Activated CD8-positive, alpha-beta memory T cell treated with anti-CD3 and anti-CD28 coated beads, Interleukin-2, amount 50 U/mL, for 24 hours (primary cell): ENCODE data around the gene GNAL.

Experiments used
- DNase-seq: peaks from one replicate; pipeline ENCODE4 v3.0.0-alpha.2; 2020; ENCODE audit errors: extremely low read depth

Gene GNAL

DNA sequence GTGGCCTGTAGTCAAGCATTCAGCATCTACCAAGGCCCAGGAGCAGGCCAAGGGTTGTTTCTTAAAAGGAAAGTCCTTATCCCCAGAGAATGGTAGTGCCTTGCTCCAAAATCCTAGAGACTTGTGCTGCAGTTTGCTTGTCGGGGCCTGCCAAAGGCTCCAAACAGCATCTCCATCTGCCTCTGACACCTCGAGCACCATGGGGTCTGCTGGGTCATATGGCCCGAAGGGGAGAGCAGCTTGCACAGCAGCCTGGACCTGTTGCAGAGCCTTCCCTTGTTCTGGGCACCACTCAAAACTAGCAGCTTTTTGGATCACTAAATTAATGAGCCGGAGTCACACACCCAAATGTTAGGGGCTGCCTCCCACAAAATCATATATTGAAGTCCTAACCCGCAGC lies 35.7 kb downstream of the GNAL start:
- DNase-seq, result no peak

DNA sequence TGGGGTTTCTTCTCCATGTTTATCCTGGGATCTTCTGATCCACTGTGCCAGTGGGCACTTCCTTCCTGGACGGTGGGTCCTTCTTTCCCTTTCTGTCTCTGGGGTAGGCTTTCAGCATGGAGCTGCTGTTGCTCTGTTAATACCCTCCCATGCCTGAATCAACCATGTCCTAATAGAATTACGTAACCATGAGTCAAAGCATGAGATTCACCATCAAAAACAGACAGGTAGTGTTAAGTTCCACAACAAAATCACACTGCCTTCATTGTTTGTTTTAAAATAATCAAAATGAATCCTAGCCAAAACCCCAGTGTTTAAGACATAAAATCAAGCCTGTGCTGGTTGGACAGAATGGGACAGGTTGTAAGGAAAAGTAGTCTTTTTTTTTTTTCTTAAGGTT lies 37.5 kb downstream of the GNAL start:
- no peak for DNase-seq

DNA sequence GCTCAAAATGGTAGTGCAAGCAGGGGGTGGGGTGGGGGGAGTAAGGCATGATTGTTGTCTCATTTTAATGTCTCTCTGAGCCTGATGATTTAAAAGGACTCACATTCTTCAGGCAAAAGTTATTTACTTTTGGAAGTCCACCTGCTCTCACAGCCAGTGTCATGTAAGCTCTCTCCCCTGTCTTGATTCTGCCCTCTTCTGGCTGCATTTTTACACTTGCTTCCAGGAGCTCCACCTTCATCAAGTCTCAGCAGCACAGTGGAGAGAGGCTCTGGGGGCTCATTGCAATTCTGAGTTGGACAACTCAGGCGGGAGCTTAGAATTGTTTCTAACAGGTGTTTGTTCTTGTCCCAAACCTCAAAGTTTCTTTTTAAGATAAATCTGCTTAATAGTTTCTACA lies 39.2 kb downstream of the GNAL start:
- DNase-seq, result no peak

DNA sequence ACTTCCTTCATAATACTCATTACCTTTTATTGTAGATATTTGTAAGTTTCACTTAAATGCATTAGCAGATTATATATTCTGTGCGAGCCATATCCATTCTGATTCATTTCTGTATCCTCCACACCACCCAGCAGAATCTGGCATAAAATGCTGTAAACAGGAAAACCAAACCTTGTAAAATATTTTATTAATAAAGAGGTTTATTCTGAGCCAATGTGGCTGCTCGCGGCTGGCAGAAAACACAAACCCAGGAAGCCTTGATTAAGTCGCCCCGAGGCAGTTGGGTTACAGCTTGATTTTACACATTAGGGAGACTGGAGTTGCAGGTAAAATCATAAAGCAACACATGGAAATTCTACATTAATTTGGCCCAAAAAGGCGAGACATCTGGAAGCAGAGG lies 40.5 kb downstream of the GNAL start:
- no peak for DNase-seq

DNA sequence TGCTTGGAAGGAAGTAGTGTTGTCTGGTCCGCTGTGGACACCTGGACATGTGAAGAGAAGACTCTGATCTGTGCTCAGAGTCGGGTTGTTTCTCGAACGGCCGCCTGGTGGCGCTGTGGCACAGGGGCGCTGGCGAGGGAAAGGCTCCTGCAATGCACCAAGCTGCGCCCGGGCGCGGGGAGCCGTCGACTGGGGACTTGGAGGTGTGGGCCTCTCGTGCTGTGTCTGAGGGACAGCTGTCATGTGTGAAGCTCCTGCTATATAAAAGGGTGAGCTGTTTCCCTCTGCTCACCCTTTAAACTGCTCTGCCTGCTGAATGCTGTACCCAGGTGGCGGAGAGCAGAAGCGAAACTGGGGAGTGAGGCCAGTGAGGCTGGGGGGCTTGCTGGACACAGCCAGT lies 44.0 kb downstream of the GNAL start:
- peak; percentile 17 for DNase-seq

DNA sequence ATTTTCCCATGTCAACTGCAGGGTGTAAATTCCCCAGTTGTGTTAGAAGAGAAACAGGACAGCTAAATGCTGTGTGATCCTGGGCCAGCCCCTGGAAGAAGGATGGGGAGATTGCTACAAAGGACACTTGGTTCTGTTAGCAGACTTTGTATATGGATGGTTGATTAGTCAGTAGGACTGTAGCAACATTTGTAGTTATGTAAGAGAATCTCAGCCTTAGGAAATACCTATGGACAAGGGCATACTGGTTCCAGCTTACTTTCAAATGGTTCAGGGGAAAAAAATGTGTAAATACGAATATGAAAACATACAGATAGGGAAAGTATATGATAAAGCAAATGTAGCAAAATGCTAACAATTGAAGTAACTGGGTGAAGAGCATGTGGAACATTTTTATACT lies 47.6 kb downstream of the GNAL start:
- DNase-seq, result no peak

DNA sequence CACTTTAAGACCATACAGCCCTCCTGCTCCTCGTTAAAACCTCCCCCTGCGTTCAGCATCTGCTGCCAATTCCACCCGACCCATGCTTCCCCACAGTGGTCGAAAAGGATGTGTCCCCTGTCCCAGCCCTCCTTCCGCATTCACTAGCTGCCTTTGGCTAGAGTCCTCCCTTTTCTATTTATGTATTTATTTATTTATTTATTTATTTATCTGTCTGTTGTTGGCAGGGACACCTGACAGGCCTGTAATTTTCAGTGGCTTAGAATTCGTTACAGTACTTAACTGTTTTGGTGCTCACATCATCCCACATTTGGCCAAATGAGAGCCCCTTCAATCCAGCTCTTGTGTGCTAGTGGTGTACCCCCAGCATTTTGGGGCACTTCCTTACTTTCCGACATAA lies 50.8 kb downstream of the GNAL start:
- no peak for DNase-seq

DNA sequence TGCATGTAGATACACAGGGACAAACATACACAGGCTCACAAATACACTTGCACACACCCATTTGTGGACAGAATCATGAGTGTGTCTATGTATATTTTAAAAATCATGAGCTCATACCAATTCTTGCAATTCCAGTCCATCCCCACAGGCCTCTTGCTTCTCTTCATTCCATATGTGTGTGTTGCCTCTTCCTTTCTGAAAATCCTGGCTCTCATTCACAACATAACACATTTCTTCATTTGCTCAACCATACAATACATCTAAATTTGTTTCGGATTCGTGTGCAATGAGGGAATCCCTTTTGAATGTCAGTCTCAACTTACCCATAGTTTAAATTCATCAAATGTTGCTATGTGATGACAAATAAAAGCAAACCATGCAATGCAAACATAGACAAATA lies 51.4 kb downstream of the GNAL start:
- no peak for DNase-seq

DNA sequence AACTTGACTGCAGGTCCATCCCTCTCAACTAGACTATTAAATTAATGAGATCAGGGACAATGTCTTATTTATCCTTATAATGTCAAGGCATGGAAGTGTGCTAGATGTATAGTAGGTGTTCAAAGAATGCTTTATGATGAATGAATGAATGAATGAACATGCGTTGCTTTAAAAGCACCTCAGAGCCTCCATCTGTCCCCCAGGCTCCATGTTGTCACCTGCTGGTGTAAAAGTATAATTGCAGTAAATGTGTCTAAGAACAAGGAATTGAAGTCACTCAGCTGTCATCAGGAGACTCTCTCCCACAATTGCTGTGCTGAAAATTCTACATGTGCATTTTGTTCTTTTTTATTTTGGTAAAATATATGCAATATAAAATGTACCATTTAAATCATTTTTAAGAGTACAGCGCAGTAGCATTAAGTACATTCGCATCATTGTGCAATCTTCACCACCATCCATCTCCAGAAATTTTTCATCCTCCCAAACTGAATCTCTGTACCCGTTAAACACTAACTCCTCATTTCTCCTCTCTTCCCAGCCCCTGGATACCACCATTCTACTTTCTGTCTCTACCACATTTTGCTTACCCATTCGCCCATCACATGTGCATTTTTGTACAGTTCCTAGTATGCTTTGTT lies 52.6 kb downstream of the GNAL start:
- DNase-seq, result no peak

DNA sequence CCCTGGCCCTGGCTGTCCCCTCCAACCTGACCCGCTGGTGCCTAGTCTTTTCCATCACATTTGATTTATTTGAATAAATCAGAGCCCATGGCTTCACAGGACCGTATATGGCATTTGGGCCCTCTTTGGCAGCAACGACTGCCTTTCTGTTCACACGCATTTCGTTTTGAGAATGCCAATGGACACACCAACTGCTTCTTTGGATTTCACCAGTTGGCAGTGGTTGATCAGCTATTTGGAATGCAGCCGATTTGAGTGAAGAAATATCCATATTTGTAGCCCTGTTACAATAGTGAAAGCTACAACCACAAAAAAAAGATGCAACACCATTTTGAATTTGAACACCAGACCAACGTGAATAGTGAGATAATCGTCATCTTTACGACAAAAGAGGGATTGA lies 56.5 kb downstream of the GNAL start:
- no peak for DNase-seq

DNA sequence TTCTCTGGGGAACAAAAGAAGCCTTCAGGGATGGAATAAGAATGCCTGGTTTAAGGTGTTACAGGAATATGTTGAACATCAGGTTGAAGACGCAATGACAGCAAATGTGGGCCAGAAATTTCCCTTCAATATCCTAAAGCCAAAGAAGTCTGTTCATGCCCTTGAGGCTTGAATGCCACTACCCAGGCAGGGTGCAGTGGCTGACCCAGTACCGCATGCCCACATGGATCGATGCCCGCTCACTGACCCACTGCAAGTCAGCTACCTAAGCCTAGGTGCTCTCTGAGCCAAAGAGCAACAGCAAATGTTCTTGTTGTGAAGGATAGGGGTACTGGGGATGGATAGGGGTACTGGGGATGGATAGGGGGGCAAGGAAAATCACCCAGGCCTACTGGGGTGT lies 58.2 kb downstream of the GNAL start:
- no peak for DNase-seq

DNA sequence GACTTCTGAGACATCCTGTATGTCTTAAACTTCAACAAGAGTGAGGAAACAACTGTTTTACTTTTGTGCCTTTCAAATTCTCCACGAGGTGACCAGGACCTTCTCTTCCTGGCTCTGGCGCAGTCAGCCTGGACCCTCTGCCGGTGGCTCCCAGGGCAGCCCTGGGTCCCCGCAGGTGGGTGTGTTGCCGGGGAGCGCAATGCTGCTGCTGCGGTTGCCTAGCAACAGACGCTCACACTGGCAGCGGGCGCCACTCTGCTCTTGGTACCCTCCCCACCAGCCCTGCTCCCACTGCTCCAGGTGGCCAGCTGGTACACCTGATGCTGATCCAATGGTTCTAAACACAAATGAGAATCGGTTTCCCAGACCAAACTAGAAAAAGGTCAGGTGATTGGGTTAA lies 58.7 kb downstream of the GNAL start:
- no peak for DNase-seq

DNA sequence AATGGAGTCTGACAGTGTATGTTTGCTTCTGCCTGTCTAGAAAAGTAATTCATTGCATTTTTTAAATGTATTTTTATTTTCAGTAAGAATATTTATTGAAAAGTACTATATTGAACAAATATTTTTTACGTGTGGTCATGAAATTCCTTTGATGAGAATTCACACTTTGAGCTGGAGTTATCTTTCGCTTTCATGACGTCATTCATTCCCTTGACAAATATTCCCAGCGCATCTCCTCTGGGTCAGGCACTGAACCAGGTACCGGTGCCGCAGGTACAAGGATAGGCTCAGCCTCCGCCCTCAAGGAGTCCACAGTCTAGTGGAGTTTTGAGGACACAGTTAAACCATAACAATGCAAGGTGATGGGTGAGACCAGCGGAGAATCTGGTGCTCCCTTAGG lies 60.2 kb downstream of the GNAL start:
- no peak for DNase-seq

DNA sequence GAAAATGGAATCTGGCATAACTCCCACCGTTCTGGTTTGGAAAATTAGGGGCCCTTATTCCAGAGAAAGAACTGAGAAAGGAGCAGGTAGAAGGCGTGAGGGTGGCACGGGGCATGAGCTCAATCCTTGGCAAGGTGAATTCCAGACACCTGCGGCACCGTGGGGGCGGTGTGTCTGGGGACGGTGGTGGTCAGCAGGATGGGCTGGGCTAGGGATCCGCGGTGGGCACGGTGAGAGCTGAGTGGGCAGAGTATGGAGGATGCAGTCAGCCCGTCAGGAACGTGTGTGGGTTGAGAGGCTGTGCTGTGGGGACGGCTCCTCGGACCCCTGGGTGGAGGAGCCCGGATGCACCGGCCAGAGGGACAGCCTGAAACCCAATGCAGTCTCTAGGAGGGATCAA lies 61.1 kb downstream of the GNAL start:
- DNase-seq, result no peak

DNA sequence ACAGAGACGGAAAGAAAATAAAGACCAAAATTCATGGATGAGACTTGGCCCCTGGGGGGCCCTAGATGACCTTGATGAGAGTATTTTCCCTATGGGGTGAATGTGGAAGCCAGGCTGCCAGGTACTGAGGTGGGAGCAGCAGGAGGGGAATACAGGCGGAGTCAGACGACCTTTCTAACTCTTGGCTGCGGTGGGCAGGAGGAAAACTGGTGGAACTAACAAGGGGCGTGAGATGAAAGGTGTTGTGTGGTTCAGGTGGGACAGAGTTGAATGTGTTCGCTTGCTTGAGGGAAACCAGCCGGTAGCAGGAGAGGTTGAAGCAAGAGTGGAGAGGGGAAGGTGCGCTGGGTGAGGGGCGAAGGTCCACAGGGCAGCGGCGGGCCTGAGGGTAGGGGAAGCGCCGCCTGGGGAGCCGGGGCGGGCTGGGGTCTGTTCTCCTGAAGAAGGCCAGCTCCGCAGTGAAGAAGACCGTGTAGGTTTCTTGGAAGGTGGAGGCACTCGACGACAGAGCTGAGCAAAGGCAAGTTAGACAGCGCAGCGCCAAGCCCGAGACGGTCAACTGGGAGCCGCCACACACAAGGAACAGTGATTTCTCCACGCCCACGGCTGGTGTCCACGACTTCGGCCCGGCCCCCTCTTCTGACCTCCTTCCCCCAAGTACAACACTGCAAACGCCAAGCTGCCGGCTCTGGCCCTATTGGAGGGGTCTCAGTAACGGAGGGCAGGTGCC lies 61.7 kb downstream of the GNAL start:
- no peak for DNase-seq

DNA sequence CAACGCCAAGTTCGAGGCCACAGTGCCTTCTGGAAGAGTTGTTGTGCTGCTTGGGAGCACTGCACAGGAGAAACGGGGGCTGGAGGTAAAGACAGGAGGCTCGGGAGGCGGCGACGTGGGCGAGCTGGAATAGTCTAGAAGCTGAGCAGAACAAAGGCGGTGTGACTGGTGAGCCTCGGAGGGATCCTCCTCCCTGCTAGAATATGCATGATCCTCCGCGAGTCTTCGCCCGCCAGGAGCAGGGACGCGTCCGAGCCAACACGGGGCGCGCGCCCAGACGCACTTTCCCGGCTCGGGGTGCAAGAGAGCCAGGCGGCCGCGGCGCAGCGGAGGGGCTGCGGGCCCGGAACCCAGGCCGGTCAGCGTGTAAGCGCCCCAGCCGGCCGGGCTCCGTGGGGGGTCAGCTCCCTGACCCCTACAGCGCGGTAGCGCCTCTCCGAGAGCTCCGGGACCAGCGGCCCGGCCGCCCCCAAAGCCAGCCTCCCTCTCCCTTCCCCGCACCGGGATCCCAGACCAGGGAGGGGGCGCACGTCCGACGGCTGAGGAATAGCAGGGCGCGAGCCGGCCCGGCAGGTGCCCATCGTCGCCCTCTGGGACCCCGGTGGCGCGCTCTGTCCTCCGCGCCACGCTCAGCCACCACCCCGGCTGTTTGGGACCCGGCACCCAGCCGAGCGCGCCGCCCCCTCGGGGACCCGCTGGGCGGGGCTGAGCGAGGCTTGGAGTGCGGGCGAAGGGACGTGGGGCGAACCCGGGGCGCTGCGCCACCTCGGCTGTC lies 62.5 kb downstream of the GNAL start:
- no peak for DNase-seq

DNA sequence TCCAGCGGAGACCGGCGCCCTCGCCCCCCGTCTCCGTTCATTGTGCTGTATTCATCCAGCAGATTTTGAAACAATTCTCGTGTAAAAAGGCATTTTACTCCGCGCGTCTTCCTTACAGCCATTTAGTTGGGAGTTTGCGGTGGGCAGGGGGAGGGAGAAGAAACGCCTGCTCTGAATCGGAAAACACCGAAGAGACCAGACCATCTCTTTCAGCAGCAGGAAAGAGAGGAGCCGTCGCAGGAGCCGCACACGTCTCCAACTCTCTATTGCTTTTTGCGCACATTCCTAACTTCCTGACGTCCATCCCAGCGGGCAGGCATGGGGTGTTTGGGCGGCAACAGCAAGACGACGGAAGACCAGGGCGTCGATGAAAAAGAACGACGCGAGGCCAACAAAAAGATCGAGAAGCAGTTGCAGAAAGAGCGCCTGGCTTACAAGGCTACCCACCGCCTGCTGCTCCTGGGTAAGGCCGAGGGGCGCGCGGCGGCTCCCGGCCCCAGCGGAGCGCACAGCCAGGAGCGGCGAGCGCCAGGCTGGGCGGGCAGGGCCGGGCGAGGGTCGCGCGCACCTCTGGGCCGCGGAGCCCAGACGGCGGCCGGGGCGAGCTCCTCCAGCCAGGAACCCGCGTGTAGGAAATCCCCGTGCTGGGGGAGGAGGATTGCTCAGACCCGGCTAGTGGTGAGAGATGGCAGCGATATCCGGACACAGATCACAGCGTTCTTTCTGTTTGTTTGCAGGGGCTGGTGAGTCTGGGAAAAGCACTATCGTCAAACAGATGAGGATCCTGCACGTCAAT lies 63.2 kb downstream of the GNAL start:
- DNase-seq, result no peak

DNA sequence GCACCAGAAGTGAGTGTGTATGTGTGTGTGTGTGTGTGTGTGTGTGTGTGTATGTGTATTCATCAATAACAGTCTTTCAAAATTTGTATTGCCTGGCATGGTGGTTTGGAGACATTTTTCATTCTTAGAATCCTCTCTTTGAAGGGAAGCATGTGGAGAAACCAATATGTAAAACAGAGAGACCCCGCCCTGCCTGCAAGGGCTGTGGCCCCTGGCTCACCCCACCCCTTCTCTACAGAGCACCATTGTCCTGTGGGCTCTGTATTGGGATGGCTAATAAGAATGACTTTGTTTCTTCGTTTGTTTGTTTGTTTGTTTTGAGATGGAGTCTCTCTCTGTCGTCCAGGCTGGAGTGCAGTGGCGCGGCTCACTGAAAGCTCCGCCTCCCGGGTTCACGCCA lies 65.9 kb downstream of the GNAL start:
- DNase-seq, result no peak

DNA sequence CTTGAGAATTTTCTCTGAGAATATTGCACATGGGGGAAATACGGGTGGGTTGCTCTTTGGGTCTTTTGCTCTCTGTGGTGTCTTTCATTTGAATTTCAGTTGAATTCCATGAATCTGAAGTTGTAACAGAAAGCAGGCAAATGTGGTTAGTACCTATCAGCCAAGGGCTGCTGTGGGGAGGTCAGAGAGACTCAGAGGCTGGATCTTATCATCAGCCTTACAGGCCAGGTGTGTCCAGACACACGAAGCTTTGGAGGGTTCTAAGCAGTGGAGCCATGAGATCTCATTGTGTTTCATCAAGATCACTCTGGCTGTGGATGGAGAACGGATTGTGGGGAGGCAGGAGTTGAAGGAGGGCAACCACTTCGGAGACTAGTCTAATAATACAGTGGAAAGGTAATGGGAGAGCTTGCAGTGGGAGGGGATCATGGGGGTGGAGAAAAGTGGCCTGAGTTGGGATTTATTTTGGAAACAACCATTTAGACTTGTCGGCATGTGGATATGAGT lies 68.1 kb downstream of the GNAL start:
- DNase-seq, result no peak

DNA sequence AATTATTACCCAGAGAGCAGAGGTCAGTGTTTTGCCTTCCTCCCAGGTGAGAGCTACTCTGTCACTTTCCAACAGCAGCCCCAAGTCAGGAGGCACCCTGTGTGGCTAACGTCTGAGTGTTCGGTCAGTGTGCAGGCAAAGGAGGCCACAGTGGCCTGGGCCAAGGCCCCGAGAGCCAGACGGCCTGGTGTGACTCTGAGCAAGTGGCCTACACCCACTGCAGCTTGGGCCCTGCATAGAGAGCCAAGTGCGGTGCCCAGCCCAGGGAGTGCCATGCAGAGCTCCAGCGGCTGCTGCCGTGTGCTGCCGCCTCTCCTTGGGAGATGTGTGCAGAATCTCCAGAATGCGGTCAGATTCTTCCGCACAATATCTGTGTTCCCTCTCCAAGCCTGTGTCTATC lies 70.4 kb downstream of the GNAL start:
- DNase-seq, result no peak

DNA sequence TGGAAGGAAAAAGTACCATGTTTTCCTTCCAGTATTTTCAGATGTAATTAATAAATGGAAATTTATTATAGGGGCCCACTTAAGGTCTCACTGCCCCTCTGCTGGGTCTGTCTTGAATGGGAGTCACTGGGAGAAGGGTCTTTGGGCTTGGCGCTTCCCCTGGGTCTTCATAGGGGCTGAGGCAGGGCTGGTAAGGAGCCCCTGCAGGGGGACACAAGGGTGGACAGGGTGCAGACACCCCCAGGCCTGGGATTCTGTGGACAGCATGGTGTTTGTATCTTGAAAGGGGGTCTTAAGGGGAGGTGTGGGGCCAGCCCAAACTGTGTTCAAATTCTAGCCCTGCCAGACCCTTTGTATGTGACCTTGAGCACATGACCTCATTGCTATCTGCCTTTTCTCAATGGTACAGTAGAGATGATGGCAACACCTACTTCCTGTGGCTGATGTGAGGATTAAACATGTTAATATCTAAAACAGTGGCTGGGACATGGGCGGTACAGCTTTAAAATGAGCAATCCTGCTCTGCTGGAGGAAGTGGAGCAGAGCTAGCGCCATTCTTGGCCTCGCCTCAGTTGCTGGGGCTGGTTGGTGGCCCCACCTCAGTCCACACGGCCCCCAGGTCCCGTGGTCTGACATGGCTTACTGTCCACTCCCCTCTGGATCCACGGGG lies 71.6 kb downstream of the GNAL start:
- no peak for DNase-seq

DNA sequence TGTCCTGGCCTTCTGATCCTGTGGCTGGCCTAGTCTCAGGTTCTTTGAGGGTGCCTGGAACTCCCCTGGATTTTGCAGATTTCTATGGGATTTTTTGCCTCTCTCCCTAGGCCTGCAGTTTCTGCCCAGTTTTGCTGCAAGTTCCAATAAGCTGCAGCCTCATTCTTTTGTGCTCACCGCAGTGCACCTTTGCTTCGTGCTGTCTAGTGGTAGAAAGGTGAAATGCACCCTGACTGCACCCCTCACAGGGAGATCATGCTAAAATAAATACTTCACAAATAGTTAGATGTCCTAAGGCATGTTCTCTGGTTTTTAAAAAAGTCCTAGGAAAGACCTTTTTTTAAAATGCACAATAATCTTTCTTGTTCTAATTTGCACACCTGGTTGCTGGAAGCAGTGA lies 72.5 kb downstream of the GNAL start:
- DNase-seq, result no peak
